ENCODE results near the gene PTPRG.

Gene PTPRG

GRCh38 chr3:62335196-62335595, 773.8 kb downstream of the PTPRG start:
- no peak for DNase-seq (ENCODE audit: low read depth in 2 of 2)

- DNase-seq (ENCODE audit: low read depth in 2 of 2) = no peak
Observed at GRCh38 chr3:62343755-62344154, 782.4 kb downstream of the PTPRG start.
